ENCODE data around the gene RNU7-1.
A peak's percentile ranks its signal among the peaks of the same experiment; 100 is the strongest.
"Not testable (repeated sequence)": the region's sequence is repeated elsewhere in the genome, so short reads cannot be mapped to it uniquely, and the experiment has no call there.

Gene RNU7-1

DNA sequence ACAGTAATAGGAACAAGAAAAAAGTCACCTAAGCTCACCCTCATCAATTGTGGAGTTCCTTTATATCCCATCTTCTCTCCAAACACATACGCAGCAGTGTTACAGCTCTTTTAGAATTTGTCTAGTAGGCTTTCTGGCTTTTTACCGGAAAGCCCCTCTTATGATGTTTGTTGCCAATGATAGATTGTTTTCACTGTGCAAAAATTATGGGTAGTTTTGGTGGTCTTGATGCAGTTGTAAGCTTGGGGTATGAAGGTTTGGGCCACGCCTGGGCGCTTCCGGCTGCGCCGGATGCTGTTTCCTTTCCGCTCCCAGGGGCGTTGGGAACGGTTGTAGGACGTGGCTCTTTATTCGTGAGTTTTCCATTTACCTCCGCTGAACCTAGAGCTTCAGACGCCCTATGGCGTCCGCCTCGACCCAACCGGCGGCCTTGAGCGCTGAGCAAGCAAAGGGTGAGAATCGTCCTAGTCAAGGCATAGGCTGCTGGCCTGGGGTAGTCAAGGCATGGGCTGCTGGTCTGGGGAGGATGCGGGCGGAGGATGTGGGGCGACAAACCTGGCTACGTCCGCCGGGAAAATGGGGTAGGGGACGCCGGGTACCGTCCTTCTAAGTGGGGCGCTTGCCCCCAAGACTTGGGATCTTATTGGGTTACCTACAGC is at the start of gene RNU7-1, which contains the start of gene C12orf57:
Gene RNU7-1 (plus strand): TSS at position 95 of the 659 bp plus-strand sequence.
Gene C12orf57 (plus strand): TSS at position 301 of the 659 bp plus-strand sequence. CDS start 100 bp downstream, at position 401.
- peak; percentile 94 for DNase-seq

DNA sequence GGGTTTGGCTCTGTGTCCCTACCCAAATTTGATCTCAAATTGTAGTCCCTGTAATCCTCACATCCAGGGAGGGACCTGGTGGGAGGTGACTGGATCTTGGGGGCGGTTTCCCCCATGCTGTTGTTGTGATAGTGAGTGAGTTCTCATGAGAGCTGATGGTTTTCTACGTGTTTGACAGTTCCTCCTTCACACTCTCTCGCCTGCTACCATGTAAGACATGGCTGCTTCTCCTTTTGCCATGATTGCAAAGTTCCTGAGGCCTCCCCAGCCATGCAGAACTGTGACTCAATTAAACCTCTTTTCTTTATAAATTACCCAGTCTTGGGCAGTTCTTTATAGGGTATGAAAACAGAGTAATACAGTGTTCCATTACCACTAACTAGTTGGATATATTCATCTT is 49.3 kb upstream of the RNU7-1 start:
- DNase-seq, result no peak

DNA sequence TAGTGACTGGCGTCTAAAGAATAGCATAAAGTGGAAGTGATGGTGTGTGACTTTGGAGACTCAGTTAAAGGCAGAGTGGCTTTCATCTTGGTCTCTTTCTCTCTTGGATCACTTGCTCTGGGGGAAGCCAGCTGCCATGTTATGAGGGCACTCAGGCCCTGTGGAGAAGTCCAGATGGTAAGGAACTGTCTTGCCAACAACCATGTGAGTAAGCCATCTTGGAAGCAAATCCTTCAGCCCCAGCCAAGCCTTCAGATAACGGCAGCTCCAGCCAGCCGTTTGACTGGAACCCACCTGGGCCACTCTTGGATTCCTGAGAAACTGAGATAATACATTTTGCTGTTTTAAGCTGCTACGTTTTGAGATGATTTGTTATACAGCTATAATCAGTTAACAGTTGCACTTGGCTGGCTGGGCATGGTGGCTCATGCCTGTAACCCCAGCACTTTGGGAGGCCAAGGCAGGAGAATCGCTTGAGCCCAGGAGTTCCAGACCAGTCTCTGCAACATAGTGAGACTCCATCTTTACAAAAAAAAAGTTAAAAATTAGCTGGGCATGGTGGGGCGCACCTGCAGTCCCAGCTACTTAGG is 46.7 kb upstream of the RNU7-1 start:
- DNase-seq, result no peak

DNA sequence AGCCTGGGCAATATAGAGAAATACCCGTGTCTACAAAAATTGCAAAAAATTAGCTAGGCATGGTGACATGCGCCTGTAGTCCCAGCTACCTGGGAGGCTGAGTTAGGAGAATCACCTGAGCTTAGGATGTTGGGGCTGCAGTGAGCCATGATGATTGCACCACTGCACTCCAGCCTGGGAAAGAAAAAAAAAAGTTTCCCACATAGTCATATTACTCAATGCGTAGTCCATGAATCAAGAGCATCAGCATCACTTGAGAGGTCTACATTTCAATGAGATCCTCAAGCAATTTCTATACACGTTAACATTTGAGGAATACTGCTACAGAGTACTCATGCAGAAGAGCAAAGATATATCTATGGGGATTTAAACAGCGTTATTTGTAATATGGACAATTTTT is 44.2 kb upstream of the RNU7-1 start:
- DNase-seq, result no peak

DNA sequence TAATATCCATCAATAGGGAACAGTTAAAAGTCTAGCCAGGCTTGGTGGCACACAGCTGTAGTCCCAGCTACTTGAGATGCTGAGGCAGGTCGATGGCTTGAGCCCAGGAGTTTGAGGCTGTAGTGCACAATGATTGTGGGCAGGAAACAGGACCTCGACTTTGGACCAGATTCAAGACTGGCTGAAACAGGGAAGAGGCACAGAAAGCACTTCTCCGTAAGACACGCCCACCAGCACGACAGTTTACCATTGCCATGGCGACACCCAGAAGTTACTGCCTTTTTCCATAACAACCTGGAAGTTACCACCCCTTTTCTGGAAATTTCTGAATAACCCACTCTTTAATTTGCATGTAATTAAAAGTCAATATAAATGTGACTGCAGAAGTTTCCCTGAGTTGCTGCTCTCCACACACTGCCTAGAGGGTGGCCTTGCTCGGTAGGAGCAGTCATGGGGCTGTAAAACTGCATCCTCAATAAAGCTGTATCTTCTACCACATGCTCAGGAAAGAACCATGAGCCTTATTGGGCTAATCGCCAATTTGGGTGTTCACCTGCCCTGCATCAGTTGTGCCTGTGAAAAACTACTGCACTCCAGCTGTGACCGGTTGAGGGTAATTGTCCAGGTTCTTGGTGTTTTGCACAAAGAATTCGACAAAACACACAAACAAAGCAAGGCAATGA is 43.6 kb upstream of the RNU7-1 start:
- DNase-seq, result no peak

DNA sequence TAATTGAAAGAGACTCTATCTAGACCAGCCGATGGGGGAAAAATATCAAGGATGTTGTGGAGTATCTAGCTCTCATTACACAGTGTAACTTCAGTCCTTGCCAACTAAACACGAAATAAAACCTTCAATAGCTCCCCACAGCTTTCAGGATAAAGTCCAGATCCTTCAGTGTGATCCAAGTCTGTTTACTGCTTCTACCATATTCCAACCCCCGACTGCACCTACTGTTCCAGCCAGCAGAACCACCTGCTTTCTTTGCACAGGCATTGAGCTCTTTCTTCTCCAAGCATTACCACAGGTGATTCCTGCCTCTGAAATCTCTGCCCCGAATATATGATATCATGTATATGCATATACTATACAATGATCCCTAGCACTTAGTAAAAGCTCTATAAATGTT is 41.2 kb upstream of the RNU7-1 start:
- no peak for DNase-seq

DNA sequence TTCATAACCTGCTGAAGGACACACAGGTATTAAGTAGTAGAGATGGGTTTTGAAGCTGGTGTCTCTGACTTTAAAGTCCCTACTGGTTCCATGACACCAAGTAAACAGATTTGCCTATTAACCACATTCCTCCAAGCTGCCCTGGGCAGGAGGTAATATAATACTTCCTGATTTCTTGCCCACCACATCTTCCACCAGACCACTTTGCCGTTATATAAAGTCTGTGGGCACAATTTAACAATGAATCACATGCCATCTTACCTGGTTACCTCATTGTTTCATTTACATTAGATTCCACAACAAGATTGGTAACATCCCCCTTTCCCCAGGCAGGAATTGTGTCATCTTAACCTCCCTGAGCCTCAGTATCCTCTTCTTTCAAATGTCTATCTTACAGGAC is 39.9 kb upstream of the RNU7-1 start:
- DNase-seq, result no peak

DNA sequence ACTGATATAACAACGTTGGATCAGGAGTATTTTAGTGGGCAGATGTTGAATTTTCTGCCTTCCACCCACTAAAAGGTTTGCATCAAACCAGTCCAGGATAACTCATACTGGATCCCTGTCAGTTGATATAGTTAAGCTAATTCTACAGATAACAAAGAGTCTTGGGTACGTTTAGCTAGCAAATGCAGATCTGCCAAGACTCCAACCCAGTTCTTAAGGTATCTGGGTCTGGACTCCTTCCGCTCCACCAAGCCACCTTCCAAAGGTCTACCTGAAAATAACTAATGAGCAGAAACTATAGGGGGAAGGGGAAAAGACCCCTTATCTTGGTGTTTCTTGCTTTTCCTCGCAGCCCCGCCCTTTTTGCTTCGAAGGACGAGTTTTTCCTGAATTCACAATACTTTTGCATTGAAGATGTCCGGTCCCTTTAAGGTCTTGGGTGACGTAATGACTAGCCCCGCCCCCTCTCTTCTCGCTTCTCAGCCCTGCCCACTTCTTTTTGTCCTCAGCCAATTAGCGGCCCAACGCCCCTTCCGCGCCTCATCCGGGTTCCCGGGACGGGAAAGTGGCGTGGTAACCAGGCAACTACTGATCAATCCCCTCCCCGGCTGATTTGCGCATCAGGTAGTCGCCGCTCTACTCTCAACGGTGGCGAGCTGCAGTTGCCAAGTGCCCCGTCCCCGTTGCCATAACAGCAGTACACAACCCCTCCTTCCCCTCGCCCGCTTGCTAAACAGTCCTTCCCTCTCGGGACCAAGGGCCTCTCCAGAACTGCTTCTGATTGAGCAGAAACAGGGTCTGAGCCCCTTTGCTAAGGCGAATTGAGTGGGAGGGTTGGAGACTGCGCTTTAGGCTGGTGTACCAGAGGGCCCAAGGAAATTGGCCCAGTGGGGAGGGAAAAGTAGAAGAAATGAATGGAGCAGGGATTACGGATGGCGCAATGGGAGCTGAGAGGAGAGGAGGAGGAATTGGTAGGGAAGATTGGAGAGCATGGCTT is 39.0 kb upstream of the RNU7-1 start, which contains the start of gene LRRC23:
Gene LRRC23 (plus strand): TSS at position 543 of the 997 bp plus-strand sequence. CDS start 812 bp downstream, outside the sequence.
- DNase-seq, result peak; percentile 76

DNA sequence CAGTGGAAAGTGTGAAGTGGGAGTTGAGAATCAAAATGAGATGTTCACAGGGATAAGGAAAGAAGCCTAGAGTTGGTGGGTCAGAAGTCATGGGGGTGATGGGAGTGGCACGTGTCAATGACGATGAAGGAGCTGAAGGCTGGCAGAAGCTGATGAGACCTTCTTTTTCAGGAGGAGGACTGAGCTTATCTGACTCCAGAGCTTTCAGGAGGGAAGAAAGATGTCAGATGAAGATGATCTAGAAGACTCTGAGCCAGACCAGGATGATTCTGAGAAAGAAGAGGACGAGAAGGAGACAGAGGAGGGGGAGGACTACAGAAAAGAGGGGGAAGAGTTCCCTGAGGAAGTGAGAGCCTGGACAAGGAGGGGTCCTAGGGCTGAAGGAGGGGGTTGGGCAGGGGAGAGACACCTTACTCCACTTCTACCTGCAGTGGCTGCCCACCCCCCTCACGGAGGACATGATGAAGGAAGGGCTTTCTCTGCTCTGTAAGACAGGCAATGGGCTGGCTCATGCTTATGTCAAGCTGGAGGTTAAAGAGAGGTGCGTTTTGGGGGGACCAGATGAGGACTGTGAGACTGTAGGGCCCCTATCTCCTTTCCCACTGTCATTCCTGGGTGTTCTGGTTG is 38.1 kb upstream of the RNU7-1 start:
- DNase-seq, result no peak

DNA sequence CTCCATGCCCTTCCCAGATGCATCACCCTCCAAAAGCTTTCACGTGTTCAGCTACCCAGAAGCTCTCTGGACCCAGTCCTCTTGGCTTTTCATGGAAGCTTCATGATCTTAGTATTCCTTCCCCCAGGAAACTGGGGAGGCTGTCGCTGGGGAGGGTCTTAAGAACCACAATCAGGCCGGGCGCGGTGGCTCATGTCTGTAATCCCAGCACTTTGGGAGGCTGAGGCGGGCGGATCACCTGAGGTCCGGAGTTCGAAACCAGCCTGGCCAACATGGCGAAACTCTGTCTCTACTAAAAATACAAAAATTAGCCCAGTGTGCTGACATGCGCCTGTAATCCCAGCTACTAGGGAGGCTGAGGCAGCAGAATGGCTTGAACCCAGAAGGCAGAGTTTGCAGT is 35.5 kb upstream of the RNU7-1 start:
- DNase-seq, result not testable (repeated sequence)

DNA sequence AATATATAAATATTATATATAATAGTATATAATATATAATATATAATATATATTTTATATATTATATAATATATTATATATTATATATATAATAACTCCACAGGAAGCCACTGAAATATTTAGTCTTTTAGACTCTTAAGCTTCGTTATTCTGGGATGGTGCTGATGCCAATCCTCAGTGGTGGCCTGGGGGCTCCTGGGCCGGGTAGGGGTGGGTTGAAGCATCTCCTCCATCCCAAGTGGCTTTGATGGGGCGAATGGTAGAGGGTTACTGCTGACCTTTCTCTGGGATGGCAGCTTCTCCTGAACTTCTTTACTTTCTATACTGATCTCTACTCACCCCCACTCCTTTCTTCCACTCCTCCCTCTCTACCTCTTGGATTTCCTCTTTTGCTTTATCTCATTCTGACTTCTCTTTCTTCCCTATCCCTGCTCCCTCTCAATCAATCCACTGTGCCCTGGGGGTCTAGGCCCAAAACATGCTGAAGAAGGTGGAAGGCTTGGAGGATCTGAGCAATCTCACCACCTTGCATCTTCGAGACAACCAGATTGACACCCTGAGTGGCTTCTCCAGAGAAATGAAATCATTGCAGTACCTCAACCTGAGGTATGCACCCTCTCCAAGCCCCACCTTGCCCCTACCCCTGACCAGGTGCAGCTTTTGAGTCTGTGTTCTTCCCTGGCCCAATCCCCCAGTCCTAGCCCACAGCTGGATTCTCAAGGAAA is 34.0 kb upstream of the RNU7-1 start:
- DNase-seq, result no peak

DNA sequence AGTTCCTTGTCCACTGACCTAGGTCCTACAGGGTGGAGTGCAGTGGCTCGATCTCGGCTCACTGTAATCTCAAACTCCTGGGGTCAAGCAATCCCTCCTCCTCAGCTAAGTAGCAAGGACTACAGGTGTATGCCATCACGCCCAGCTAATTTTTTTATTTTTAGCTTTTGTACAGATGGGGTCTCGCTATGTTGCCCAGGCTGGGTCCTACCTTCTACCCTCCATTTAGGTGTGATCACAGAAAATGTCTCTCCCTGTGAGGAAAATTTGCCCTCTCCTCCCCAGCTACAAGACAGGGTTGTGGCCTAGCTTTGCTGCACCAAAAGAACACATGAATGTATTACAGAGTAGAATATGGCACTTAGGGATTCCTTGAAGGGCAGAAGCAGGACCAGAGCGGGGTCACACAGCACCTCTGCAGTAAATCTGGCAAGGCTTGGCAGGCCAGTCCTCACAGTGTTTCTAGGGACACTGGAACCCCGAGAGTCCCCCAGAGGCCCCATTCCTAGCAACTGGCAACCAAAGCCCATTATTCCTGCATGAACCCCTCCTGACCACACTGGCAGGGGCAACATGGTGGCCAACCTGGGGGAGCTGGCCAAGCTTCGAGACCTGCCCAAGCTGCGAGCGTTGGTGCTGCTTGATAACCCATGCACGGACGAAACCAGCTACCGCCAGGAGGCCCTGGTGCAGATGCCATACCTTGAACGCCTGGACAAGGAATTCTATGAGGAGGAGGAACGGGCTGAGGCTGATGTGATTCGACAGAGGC is 31.3 kb upstream of the RNU7-1 start:
- no peak for DNase-seq

DNA sequence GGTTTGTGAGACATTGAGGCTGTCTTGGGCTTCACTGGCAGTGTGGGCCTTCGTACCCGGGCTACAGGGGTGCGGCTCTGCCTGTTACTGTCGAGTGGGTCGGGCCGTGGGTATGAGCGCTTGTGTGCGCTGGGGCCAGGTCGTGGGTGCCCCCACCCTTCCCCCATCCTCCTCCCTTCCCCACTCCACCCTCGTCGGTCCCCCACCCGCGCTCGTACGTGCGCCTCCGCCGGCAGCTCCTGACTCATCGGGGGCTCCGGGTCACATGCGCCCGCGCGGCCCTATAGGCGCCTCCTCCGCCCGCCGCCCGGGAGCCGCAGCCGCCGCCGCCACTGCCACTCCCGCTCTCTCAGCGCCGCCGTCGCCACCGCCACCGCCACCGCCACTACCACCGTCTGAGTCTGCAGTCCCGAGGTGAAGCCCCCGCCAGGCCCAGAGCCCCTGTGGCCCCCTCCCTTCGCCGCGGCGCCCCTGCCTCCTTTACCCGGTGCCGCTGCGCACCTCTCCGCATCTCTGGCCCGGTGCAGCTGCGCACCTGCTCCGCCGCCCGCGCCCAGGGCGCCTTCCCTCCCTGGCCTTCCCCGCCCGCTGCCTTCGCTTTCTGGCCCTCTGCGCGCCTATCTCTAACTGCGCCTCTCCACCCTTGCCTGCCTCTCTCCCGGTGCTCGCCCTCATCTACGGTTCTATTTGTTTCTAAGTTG is 29.2 kb upstream of the RNU7-1 start, which contains the start of gene ENO2:
Gene ENO2 (plus strand): TSS at position 335 of the 701 bp plus-strand sequence. CDS start 1,253 bp downstream, outside the sequence.
- peak; percentile 7 for DNase-seq

DNA sequence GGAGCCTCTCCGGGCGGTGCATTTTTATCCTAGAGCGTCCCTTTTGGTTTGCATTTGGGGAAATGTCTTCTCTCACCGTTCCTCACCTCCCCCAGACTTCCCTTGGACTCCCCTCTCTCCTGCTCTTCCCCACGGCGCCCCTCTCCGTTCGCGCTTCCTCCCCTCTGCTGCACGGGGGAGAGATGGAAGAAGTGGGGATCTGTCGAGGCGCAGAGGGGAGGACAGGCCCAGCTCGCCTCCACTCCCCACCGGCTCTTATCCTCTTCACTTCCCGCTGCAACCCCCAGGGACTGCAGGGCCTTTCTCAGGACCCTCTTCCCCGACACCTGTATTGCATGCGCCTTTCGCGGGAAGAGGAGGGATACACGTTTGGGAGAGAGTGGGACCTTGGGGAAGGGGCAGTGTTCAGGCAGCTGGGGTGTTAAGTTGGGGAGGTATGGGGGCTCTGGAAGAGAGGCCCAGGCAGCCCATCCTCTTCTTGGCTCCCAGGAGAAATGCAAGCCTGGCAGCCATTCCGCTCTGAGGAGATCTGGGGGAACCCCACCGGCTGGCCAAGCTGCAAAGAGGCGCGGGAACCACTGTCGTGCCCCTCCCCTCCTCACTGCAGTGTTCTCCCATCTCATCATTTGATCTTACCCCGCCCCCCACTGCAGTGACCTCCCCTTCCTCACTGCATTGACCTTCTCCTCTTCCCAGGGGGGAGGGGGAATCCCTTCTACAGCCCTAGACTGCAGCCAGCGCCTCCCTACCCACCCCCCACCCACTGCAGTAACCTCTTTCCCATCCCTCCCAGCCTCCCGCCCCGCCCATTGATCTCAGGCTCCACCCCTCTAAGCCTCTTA is 28.4 kb upstream of the RNU7-1 start:
- DNase-seq, result no peak

DNA sequence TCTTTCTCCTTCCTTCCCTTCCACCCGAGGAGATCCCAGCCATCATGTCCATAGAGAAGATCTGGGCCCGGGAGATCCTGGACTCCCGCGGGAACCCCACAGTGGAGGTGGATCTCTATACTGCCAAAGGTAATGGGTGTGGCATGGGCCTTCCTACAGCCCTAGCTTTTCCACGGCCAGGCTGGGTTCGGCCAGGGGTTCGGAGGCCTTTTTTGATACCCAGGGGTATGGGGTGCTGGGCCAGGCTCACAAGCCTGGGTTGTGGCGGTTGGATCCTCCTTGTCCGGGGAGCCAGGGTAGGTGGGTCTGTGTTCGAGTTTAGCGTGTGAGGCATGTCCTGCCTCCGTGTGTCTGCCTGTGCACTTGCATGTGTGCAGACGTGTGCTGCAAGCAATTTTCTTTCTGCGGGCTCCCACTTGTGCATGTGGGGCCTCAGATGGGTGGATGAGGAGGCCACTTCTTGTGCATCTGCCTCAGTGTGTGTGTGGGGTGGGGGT is 27.8 kb upstream of the RNU7-1 start:
- DNase-seq, result no peak

DNA sequence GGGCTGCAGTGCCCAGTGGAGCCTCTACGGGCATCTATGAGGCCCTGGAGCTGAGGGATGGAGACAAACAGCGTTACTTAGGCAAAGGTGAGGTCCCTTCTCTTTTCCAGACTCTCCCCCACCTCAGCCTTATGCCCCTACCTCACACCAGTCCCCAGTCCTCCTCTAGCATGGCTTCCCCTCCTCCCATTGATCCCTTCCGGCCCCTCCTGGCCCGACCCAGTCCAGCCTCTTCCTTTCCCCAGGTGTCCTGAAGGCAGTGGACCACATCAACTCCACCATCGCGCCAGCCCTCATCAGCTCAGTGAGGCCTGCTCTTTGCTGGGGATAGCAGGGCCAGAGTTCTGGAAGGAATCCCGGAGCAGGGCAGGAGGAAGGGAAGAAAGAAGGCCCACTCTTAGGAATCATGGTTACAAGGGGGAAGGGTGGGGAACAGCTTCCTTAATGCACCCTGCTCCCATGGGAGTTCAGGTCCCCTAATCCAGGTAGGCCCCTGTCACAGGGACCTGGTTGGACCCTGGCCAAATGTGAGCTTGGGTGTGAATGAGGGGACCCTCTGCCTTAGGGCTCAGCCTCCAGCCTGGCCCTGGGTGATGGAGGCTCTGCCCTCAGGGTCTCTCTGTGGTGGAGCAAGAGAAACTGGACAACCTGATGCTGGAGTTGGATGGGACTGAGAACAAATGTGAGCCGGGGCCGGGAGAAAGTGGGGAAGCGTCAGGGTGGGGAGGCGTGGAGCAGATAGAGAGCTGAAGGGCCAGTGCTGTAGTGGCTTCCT is 27.0 kb upstream of the RNU7-1 start:
- no peak for DNase-seq

DNA sequence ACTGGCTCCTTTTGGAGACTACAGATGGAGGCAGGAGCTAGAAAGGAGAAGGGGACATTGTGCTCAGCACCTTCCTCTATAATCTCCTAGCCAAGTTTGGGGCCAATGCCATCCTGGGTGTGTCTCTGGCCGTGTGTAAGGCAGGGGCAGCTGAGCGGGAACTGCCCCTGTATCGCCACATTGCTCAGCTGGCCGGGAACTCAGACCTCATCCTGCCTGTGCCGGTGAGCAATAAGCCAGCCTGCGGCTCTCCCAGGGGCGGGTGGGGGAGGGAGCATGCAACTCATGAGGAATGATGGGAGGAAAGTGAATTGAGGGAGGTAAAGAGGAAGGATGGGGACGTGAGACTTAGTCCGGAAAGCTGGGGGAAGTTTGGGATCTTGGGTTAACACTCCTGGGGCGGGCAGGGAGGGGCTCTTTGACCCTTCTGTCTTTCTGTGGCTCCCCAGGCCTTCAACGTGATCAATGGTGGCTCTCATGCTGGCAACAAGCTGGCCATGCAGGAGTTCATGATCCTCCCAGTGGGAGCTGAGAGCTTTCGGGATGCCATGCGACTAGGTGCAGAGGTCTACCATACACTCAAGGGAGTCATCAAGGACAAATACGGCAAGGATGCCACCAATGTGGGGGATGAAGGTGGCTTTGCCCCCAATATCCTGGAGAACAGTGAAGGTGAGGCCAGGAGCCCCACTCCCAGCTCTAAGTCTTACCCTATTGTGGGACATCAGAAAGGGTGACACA is 26.0 kb upstream of the RNU7-1 start:
- no peak for DNase-seq

Measured in DMS 273 treated with DMSO at 0.1 percent for 48 hours (cell line).